Measurements from ENCODE around the gene SMARCA5. TPM values are rescaled to one million over a fixed set of nuclear protein-coding genes. Genes with fewer than 3 reads are reported as not detected.

The SMARCA5 gene
- total RNA-seq, 2 experiments from 2014 or later: 63.4 to 82.2 TPM

- H3K27ac ChIP-seq (ENCODE audit: low read depth, low read length, poor library complexity, severe bottlenecking): no peak overlapping the region
- no peak overlapping the region for H3K4me2 ChIP-seq (ENCODE audit: low read length)
- intact Hi-C loops (cut with micrococcal nuclease; ENCODE audit: unreplicated experiment): no loop called here
These were observed 72.6 kb downstream of the SMARCA5 start for GRCh38 chr4:143586080-143586479.

DNA sequence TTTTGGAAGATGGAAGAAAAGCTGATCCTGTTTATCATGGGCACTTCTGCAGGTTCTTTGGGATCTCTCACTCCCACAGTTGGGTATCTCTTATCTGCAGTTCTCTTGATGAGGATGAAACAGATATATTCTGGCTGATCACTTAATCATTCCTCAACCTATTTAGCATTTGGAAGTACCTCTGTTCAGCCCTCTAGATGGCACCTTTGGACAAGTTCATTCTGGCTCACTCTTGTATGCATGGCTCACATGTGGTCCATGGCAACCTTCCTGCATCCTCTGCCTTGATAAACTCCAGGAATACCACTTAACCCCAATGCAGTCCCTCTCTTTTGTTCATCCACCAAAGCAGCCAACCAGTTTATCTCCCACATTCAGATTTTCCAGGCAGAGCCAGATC, 74.2 kb downstream of the SMARCA5 start:
- DNase-seq (ENCODE audit: low spot score): no peak
- intact Hi-C loops (cut with micrococcal nuclease; ENCODE audit: unreplicated experiment): no loop called here
- H2AFZ ChIP-seq (ENCODE audit: low read length): no peak overlapping the region
- no peak overlapping the region for H3K4me3 ChIP-seq (ENCODE audit: low read depth, low read length, poor library complexity, severe bottlenecking)
- H3K9me3 ChIP-seq (ENCODE audit: low read length): no peaks in the 10 kb centered on the region
- no peak overlapping the region for H3K27ac ChIP-seq (ENCODE audit: low read depth, low read length, poor library complexity, severe bottlenecking)
- POLR2A ChIA-PET: no interaction called here
- no peaks in the 10 kb centered on the region for H3K79me2 ChIP-seq (ENCODE audit: insufficient read depth, low read depth, low read length)
- no peaks in the 10 kb centered on the region for H4K20me1 ChIP-seq (ENCODE audit: insufficient read depth, low read length)
- no TSS peak for BruUV-seq (replicated peaks)
- CTCF ChIA-PET (ENCODE audit: unreplicated experiment): no interaction called here
- no peak for TF ChIP-seq EZH2phosphoT487 (IDR thresholded peaks at IDR 0.05; ENCODE audit: borderline replicate concordance, low read depth, low read length)
- TF ChIP-seq, protein P1, sequence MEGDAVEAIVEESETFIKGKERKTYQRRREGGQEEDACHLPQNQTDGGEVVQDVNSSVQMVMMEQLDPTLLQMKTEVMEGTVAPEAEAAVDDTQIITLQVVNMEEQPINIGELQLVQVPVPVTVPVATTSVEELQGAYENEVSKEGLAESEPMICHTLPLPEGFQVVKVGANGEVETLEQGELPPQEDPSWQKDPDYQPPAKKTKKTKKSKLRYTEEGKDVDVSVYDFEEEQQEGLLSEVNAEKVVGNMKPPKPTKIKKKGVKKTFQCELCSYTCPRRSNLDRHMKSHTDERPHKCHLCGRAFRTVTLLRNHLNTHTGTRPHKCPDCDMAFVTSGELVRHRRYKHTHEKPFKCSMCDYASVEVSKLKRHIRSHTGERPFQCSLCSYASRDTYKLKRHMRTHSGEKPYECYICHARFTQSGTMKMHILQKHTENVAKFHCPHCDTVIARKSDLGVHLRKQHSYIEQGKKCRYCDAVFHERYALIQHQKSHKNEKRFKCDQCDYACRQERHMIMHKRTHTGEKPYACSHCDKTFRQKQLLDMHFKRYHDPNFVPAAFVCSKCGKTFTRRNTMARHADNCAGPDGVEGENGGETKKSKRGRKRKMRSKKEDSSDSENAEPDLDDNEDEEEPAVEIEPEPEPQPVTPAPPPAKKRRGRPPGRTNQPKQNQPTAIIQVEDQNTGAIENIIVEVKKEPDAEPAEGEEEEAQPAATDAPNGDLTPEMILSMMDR (conservative IDR thresholded peaks at IDR 0.05; ENCODE audit: low read length): peak; percentile 44; the same call in 1 of the 2 replicates
- no peaks in the 10 kb centered on the region for H3K4me1 ChIP-seq (ENCODE audit: insufficient read depth, low read length, poor library complexity, severe bottlenecking)
- no peak overlapping the region for H3K4me2 ChIP-seq (ENCODE audit: low read length)
- no peaks in the 10 kb centered on the region for H3K9me2 ChIP-seq (ENCODE audit: insufficient read depth, low read length)
- no peaks in the 10 kb centered on the region for H3K36me3 ChIP-seq (ENCODE audit: insufficient read depth, low read length)

More at GRCh38 chr4:143586080-143586479, 72.6 kb downstream of the SMARCA5 start:
- CTCF ChIA-PET (ENCODE audit: unreplicated experiment): no interaction called here
- no peak for TF ChIP-seq EZH2phosphoT487 (IDR thresholded peaks at IDR 0.05; ENCODE audit: borderline replicate concordance, low read depth, low read length)
- TF ChIP-seq, protein P1 (conservative IDR thresholded peaks at IDR 0.05; ENCODE audit: low read length): no peak
- H3K9me2 ChIP-seq (ENCODE audit: insufficient read depth, low read length): no peaks in the 10 kb centered on the region
- no peak overlapping the region for H3K4me3 ChIP-seq (ENCODE audit: low read depth, low read length, poor library complexity, severe bottlenecking)
- no peaks in the 10 kb centered on the region for H3K36me3 ChIP-seq (ENCODE audit: insufficient read depth, low read length)
- POLR2A ChIA-PET: no interaction called here
- BruUV-seq (replicated peaks): no TSS peak
- DNase-seq (ENCODE audit: low spot score): no peak
- H4K20me1 ChIP-seq (ENCODE audit: insufficient read depth, low read length): no peaks in the 10 kb centered on the region
- H2AFZ ChIP-seq (ENCODE audit: low read length): no peak overlapping the region
- no peaks in the 10 kb centered on the region for H3K4me1 ChIP-seq (ENCODE audit: insufficient read depth, low read length, poor library complexity, severe bottlenecking)
- H3K9me3 ChIP-seq (ENCODE audit: low read length): no peaks in the 10 kb centered on the region
- H3K79me2 ChIP-seq (ENCODE audit: insufficient read depth, low read depth, low read length): no peaks in the 10 kb centered on the region

DNA sequence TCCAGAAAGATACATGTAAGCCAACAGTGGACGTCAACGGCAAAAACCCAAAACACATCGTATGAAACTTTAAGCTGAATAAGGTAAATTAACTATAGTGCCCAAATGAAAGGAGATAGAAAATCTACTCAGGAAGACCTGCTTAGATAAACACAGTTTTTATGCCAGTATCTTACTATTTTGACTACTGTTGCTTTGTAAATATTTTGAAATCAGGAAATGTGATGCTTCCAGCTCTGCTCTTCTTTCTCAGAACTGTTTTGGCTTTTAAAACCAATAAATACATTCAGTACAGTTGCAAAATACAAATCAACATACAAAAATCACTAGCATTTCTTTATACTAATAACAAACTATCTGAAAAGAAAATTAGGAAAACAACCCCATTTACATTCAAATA, 83.8 kb downstream of the SMARCA5 start:
- no peaks in the 10 kb centered on the region for H4K20me1 ChIP-seq (ENCODE audit: insufficient read depth, low read length)
- no peaks in the 10 kb centered on the region for H3K9me3 ChIP-seq (ENCODE audit: low read length)
- no peak overlapping the region for H3K4me2 ChIP-seq (ENCODE audit: low read length)
- POLR2A ChIA-PET: no interaction called here
- no peak overlapping the region for H3K27ac ChIP-seq (ENCODE audit: low read depth, low read length, poor library complexity, severe bottlenecking)
- TF ChIP-seq, protein P1 (conservative IDR thresholded peaks at IDR 0.05; ENCODE audit: low read length): no peak
- no peak for TF ChIP-seq EZH2phosphoT487 (IDR thresholded peaks at IDR 0.05; ENCODE audit: borderline replicate concordance, low read depth, low read length)
- H3K4me1 ChIP-seq (ENCODE audit: insufficient read depth, low read length, poor library complexity, severe bottlenecking): no peaks in the 10 kb centered on the region
- no TSS peak for BruUV-seq (replicated peaks)
- H3K4me3 ChIP-seq (ENCODE audit: low read depth, low read length, poor library complexity, severe bottlenecking): no peak overlapping the region
- DNase-seq (ENCODE audit: low spot score): no peak
- intact Hi-C loops (cut with micrococcal nuclease; ENCODE audit: unreplicated experiment): no loop called here
- no peaks in the 10 kb centered on the region for H3K9me2 ChIP-seq (ENCODE audit: insufficient read depth, low read length)
- no peaks in the 10 kb centered on the region for H3K36me3 ChIP-seq (ENCODE audit: insufficient read depth, low read length)
- no peaks in the 10 kb centered on the region for H3K79me2 ChIP-seq (ENCODE audit: insufficient read depth, low read depth, low read length)
- no peak overlapping the region for H2AFZ ChIP-seq (ENCODE audit: low read length)
- CTCF ChIA-PET (ENCODE audit: unreplicated experiment): no interaction called here

Measured in OCI-LY7 (cell line).